ENCODE results near the gene MFRP.

The MFRP gene

GRCh38 chr11:119305556-119306372, 40.7 kb downstream of the MFRP start:
- H3K27ac ChIP-seq = no peak overlapping the region
- H3K36me3 ChIP-seq (ENCODE audit: insufficient read depth, low read length) = peaks cover 33% of the 10 kb centered on the region
- no peak for TF ChIP-seq POLR2AphosphoS5 (IDR thresholded peaks at IDR 0.05; ENCODE audit: borderline replicate concordance, low read depth, low read length)
- TF ChIP-seq FOXP2 (optimal IDR thresholded peaks at IDR 0.05; ENCODE audit: control extremely low read depth, extremely low read length, insufficient read depth) = no peak
- TF ChIP-seq EZH2 (IDR thresholded peaks at IDR 0.05) = no peak
- no peak overlapping the region for H3K4me3 ChIP-seq
- no peak overlapping the region for H3K9ac ChIP-seq (ENCODE audit: insufficient read length)
- no peak for DNase-seq (ENCODE audit: low read depth, low spot score)
- no peaks in the 10 kb centered on the region for H3K9me3 ChIP-seq (ENCODE audit: low read depth, low read length)

DNA sequence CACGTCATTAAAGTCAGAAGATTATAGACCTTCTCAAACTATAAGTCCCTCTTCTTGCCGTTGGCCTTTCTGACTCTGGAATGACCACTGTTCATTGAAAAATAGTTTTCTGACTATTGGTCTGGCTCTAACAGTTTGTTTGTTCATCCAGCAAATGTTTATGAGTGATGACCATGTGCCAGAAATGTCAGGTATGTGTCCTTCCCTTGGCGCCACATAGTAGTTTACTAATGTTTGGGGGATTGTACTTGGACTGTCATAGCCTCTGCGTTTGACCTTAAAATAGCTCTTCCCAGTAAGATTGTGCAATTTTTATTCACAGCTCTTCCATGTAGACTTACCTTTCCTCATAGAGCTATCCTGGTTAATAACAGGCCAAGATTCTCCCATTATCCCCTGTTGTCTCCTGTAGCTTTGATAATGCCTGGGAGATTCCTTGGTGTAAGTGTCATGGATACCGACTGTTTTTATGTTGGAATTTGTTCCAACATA, 43.2 kb downstream of the MFRP start:
- H3K9me3 ChIP-seq (ENCODE audit: low read depth, low read length) = no peaks in the 10 kb centered on the region
- H3K36me3 ChIP-seq (ENCODE audit: insufficient read depth, low read length) = peaks cover 46% of the 10 kb centered on the region
- no peak overlapping the region for H3K9ac ChIP-seq (ENCODE audit: insufficient read length)
- TF ChIP-seq FOXP2 (optimal IDR thresholded peaks at IDR 0.05; ENCODE audit: control extremely low read depth, extremely low read length, insufficient read depth) (no peak), POLR2AphosphoS5 (IDR thresholded peaks at IDR 0.05; ENCODE audit: borderline replicate concordance, low read depth, low read length) (no peak), EZH2 (IDR thresholded peaks at IDR 0.05) (no peak)
- H3K4me3 ChIP-seq = no peak overlapping the region
- no peak for DNase-seq (ENCODE audit: low read depth, low spot score)
- no peak overlapping the region for H3K27ac ChIP-seq

GRCh38 chr11:119300198-119300964, 46.1 kb downstream of the MFRP start:
- no peaks in the 10 kb centered on the region for H3K9me3 ChIP-seq (ENCODE audit: low read depth, low read length)
- no peak overlapping the region for H3K4me3 ChIP-seq
- H3K36me3 ChIP-seq (ENCODE audit: insufficient read depth, low read length) = peaks cover 62% of the 10 kb centered on the region
- no peak overlapping the region for H3K9ac ChIP-seq (ENCODE audit: insufficient read length)
- H3K27ac ChIP-seq = no peak overlapping the region
- DNase-seq (ENCODE audit: low read depth, low spot score) = no peak
- TF ChIP-seq EZH2 (IDR thresholded peaks at IDR 0.05) (no peak), FOXP2 (optimal IDR thresholded peaks at IDR 0.05; ENCODE audit: control extremely low read depth, extremely low read length, insufficient read depth) (no peak), POLR2AphosphoS5 (IDR thresholded peaks at IDR 0.05; ENCODE audit: borderline replicate concordance, low read depth, low read length) (no peak)

GRCh38 chr11:119299416-119299815, 47.1 kb downstream of the MFRP start:
- Histone ChIP-seq H3K9ac (ENCODE audit: insufficient read length) (no peak overlapping the region), H3K36me3 (ENCODE audit: insufficient read depth, low read length) (peaks cover 62% of the 10 kb centered on the region), H3K9me3 (ENCODE audit: low read depth, low read length) (no peaks in the 10 kb centered on the region), H3K4me3 (no peak overlapping the region), H3K27ac (no peak overlapping the region)
- TF ChIP-seq EZH2 (IDR thresholded peaks at IDR 0.05) (no peak), POLR2AphosphoS5 (IDR thresholded peaks at IDR 0.05; ENCODE audit: borderline replicate concordance, low read depth, low read length) (no peak), FOXP2 (optimal IDR thresholded peaks at IDR 0.05; ENCODE audit: control extremely low read depth, extremely low read length, insufficient read depth) (no peak)
- no peak for DNase-seq (ENCODE audit: low read depth, low spot score)

- TF ChIP-seq FOXP2 (optimal IDR thresholded peaks at IDR 0.05; ENCODE audit: control extremely low read depth, extremely low read length, insufficient read depth) (no peak), EZH2 (IDR thresholded peaks at IDR 0.05) (no peak), POLR2AphosphoS5 (IDR thresholded peaks at IDR 0.05; ENCODE audit: borderline replicate concordance, low read depth, low read length) (no peak)
- Histone ChIP-seq H3K4me3 (no peak overlapping the region), H3K27ac (no peak overlapping the region), H3K36me3 (ENCODE audit: insufficient read depth, low read length) (peaks cover 58% of the 10 kb centered on the region), H3K9ac (ENCODE audit: insufficient read length) (no peak overlapping the region), H3K9me3 (ENCODE audit: low read depth, low read length) (no peaks in the 10 kb centered on the region)
- no peak for DNase-seq (ENCODE audit: low read depth, low spot score)
Measured at GRCh38 chr11:119298726-119299125, 47.8 kb downstream of the MFRP start.

- H3K36me3 ChIP-seq (ENCODE audit: insufficient read depth, low read length) = peaks cover 50% of the 10 kb centered on the region; the same call in 1 of the 2 replicates
- H3K9me3 ChIP-seq (ENCODE audit: low read depth, low read length) = no peaks in the 10 kb centered on the region
- TF ChIP-seq POLR2AphosphoS5 (IDR thresholded peaks at IDR 0.05; ENCODE audit: borderline replicate concordance, low read depth, low read length) = no peak
- no peak overlapping the region for H3K9ac ChIP-seq (ENCODE audit: insufficient read length)
- H3K27ac ChIP-seq = no peak overlapping the region
- DNase-seq (ENCODE audit: low read depth, low spot score) = no peak
- no peak overlapping the region for H3K4me3 ChIP-seq
Measured at GRCh38 chr11:119297938-119298337, 48.6 kb downstream of the MFRP start.

- H3K4me3 ChIP-seq = no peak overlapping the region
- H3K9ac ChIP-seq (ENCODE audit: insufficient read length) = no peak overlapping the region
- peaks cover 40% of the 10 kb centered on the region for H3K36me3 ChIP-seq (ENCODE audit: insufficient read depth, low read length)
- TF ChIP-seq POLR2AphosphoS5 (IDR thresholded peaks at IDR 0.05; ENCODE audit: borderline replicate concordance, low read depth, low read length) (no peak), FOXP2 (optimal IDR thresholded peaks at IDR 0.05; ENCODE audit: control extremely low read depth, extremely low read length, insufficient read depth) (no peak), EZH2 (IDR thresholded peaks at IDR 0.05) (no peak)
- no peak overlapping the region for H3K27ac ChIP-seq
- 0 out of 2 replicates have a peak, but pooled peaks cover 4% of the 10 kb centered on the region for H3K9me3 ChIP-seq (ENCODE audit: low read depth, low read length)
- DNase-seq (ENCODE audit: low read depth, low spot score) = no peak
Measured at GRCh38 chr11:119295178-119295577, 51.3 kb downstream of the MFRP start.

GRCh38 chr11:119293461-119293860, 53.0 kb downstream of the MFRP start:
- DNase-seq (ENCODE audit: low read depth, low spot score) = no peak
- no peak overlapping the region for H3K4me3 ChIP-seq
- H3K9me3 ChIP-seq (ENCODE audit: low read depth, low read length) = 0 out of 2 replicates have a peak, but pooled peaks cover 4% of the 10 kb centered on the region
- TF ChIP-seq EZH2 (IDR thresholded peaks at IDR 0.05) = no peak
- TF ChIP-seq POLR2AphosphoS5 (IDR thresholded peaks at IDR 0.05; ENCODE audit: borderline replicate concordance, low read depth, low read length) = no peak
- no peak for TF ChIP-seq FOXP2 (optimal IDR thresholded peaks at IDR 0.05; ENCODE audit: control extremely low read depth, extremely low read length, insufficient read depth)
- peaks cover 38% of the 10 kb centered on the region for H3K36me3 ChIP-seq (ENCODE audit: insufficient read depth, low read length)
- H3K9ac ChIP-seq (ENCODE audit: insufficient read length) = no peak overlapping the region
- H3K27ac ChIP-seq = no peak overlapping the region

Measured in SK-N-MC (cell line).